Measurements from ENCODE around the gene CD79A. TPM values are rescaled to one million over a fixed set of nuclear protein-coding genes. Genes with fewer than 3 reads are reported as not detected.
A peak's percentile ranks its signal among the peaks of the same experiment; 100 is the strongest.

The CD79A gene
- total RNA-seq, 1 donor = 0.09 TPM

DNA sequence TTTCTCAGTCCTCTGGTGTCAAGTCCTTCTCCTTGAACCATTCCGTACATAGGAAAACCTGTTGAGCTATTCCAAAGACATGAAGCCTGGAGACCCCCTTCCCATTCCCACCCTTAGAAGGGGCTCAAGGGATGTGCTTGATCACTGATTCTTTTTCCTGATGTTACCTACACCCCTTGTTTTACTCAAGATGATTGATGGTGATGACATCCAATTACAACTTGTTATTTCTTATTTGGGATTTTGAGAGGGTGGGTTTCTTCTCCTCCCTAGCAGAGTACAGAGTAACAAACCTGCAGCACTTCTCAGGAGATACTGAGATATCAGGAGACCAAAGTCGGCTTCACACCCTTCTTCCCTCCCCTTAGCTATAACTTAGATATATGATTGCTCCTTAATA lies 23.7 kb upstream of the CD79A start:
- TF ChIP-seq, protein P1, sequence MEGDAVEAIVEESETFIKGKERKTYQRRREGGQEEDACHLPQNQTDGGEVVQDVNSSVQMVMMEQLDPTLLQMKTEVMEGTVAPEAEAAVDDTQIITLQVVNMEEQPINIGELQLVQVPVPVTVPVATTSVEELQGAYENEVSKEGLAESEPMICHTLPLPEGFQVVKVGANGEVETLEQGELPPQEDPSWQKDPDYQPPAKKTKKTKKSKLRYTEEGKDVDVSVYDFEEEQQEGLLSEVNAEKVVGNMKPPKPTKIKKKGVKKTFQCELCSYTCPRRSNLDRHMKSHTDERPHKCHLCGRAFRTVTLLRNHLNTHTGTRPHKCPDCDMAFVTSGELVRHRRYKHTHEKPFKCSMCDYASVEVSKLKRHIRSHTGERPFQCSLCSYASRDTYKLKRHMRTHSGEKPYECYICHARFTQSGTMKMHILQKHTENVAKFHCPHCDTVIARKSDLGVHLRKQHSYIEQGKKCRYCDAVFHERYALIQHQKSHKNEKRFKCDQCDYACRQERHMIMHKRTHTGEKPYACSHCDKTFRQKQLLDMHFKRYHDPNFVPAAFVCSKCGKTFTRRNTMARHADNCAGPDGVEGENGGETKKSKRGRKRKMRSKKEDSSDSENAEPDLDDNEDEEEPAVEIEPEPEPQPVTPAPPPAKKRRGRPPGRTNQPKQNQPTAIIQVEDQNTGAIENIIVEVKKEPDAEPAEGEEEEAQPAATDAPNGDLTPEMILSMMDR (IDR thresholded peaks at IDR 0.05; ENCODE audit: insufficient read depth, low read length) = no peak
- DNase-seq (ENCODE audit: low read depth) = no peak
- H3K4me3 ChIP-seq (ENCODE audit: low read depth, low read length) = no peak overlapping the region

DNA sequence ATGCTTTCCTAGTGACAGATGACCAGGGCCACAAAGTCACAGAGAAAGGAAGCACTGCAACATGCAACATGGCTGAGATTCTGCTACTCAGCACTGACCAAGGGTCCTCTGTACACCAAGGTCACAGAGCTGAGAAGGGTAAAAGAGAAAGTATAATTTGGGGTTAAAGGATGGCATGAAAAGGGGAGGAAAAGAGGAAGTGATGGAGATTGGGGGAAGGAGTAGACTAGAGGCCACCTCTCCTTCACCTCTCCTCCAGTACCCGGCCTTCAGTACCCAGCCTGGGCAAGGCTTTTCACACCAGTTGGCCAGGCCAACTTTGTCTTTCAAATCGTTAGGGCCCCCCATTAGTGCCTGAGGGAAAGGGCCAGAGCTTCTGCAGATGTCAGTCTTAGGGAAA lies 23.3 kb upstream of the CD79A start:
- TF ChIP-seq, protein P1 (IDR thresholded peaks at IDR 0.05; ENCODE audit: insufficient read depth, low read length) = no peak
- DNase-seq (ENCODE audit: low read depth) = no peak
- no peak overlapping the region for H3K4me3 ChIP-seq (ENCODE audit: low read depth, low read length)

DNA sequence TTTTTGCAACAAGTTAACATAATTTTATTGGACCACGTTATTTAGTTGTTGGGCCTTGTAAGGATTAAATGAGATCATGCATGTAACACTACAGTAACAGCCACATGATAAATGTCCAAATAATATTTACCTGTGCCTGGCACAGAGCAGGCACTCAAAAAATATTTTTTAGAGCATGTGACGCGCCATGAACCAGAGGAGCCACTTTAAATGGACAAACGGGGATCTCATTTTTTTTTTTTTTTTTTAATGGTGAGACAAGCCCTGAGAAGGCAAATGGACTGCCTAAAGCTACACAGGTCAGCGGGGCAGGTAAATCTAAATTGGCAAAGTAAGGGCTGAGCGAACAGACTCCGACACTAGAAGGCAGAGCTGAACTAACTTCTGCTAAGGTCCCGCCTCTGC lies 17.9 kb upstream of the CD79A start:
- TF ChIP-seq, protein P1 (IDR thresholded peaks at IDR 0.05; ENCODE audit: insufficient read depth, low read length) = no peak
- no peak for DNase-seq (ENCODE audit: low read depth)
- peak overlapping the region; percentile 57 for H3K4me3 ChIP-seq (ENCODE audit: low read depth, low read length)

DNA sequence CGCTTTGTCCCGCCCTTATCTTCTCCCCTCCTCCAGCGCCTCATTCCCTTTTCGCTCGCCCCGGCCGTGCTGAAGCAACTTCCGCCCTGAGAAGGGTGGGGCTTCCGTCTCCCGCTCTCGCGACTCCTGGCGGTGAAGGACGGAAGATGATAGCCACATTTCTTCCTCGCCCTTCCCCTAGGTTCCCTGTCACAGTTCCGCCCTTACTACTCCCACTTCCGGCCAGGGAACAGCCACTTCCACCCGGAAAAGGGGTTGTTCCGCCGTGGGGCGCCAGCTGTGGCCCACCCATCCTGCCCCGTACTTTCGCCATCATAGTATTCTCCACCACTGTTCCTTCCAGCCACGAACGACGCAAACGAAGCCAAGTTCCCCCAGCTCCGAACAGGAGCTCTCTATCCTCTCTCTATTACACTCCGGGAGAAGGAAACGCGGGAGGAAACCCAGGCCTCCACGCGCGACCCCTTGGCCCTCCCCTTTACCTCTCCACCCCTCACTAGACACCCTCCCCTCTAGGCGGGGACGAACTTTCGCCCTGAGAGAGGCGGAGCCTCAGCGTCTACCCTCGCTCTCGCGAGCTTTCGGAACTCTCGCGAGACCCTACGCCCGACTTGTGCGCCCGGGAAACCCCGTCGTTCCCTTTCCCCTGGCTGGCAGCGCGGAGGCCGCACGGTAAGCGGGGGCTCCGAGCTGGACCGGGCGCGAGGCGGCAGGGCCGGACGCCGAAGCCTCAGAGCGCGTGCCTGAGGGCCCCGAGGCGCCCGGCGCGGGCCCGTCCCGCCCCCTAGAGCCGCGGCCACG lies 17.3 kb upstream of the CD79A start, which contains the start of gene RPS19:
Gene RPS19, plus strand, starts transcription at position 638 of the 801 bp plus-strand sequence. CDS start 520 bp downstream, outside the sequence.
- TF ChIP-seq, protein P1 (IDR thresholded peaks at IDR 0.05; ENCODE audit: insufficient read depth, low read length) = peak; percentile 63
- peak within 1 kb of the TSS; percentile 98 for H3K4me3 ChIP-seq (ENCODE audit: low read depth, low read length)
- DNase-seq (ENCODE audit: low read depth) = peak; percentile 99

DNA sequence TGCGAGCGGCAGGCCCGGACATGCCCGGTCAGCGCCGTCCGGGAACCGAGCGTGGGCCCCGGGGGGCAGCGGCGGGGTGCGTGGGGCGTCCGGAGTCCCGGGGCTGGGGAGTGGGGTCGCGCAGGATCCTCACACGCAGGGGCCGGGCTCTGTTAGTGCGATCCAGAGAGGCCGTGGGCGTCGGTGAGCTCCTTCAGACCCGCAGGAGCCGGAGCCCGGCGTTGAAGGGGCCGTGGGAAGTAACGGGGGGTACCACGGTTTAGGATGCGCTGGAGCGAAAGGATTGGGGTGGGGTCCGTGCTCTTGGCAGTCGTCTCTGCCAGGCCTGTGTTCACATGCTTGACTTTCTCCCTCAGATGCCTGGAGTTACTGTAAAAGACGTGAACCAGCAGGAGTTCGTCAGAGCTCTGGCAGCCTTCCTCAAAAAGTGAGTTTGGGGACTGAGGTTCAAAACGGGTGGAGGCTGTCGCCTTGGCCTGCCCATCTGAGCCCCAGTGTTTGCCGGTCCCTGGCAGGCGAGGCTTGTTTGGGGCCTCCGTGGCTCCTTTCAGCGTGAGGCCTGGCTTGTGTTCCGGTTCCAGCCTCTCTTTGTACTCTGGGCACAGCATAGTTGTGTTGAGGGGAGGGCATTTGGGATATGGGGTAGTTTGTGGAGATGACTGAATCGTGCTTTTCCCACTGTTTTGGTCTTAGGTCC lies 16.5 kb upstream of the CD79A start:
- peak; percentile 57 for DNase-seq (ENCODE audit: low read depth)
- H3K4me3 ChIP-seq (ENCODE audit: low read depth, low read length) = peak overlapping the region; percentile 98
- TF ChIP-seq, protein P1 (IDR thresholded peaks at IDR 0.05; ENCODE audit: insufficient read depth, low read length) = no peak

DNA sequence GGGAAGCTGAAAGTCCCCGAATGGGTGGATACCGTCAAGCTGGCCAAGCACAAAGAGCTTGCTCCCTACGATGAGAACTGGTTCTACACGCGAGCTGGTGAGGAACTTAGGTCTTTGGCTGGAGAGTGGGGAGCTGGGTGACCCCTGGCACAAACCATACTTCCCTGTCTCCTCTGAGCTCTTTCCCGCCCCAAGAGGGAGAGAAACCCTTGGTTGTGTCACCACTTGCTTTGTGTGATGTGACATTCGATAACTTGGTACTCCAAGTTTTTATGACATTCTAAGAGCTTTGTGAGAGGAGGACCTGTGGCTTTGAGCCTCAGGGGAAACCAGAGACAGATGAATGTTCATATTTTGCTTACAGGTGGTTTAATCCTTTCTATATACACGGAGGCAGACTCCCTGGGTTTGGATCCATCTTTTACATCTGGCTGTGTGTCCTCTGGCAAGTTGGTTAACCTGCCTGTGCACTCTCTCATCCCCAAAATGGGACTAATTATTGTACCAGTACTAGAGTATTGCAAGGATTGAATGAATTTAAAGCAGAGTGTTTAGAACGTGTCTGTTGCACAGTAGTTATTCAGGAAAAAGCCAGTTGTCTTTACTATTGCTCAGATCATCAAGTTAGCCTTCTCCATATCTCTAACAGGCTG lies 15.8 kb upstream of the CD79A start:
- TF ChIP-seq, protein P1 (IDR thresholded peaks at IDR 0.05; ENCODE audit: insufficient read depth, low read length) = no peak
- H3K4me3 ChIP-seq (ENCODE audit: low read depth, low read length) = peak overlapping the region; percentile 98
- DNase-seq (ENCODE audit: low read depth) = no peak

Measured in fibroblast of the aortic adventitia (primary cell).